ENCODE results near the gene ALCAM.

Gene ALCAM

GRCh38 chr3:105496343-105496742 is 129.6 kb downstream of the ALCAM start:
- H3K4me3 ChIP-seq (ENCODE audit: low read length), result no peak overlapping the region
- no peak for TF ChIP-seq CTCF (IDR thresholded peaks at IDR 0.05; ENCODE audit: insufficient read depth, low read depth, low read length, missing control alignments)
- DNase-seq (ENCODE audit: low read depth), result no peak

- no peak for TF ChIP-seq CTCF (IDR thresholded peaks at IDR 0.05; ENCODE audit: insufficient read depth, low read depth, low read length, missing control alignments)
- no peak for DNase-seq (ENCODE audit: low read depth)
- no peak overlapping the region for H3K4me3 ChIP-seq (ENCODE audit: low read length)
These were observed 130.7 kb downstream of the ALCAM start for GRCh38 chr3:105497386-105497785.

- no peak for TF ChIP-seq CTCF (IDR thresholded peaks at IDR 0.05; ENCODE audit: insufficient read depth, low read depth, low read length, missing control alignments)
- DNase-seq (ENCODE audit: low read depth), result no peak
- H3K4me3 ChIP-seq (ENCODE audit: low read length), result no peak overlapping the region
These were observed 133.3 kb downstream of the ALCAM start for GRCh38 chr3:105499961-105500360.

- no peak overlapping the region for H3K4me3 ChIP-seq (ENCODE audit: low read length)
- no peak for TF ChIP-seq CTCF (IDR thresholded peaks at IDR 0.05; ENCODE audit: insufficient read depth, low read depth, low read length, missing control alignments)
- DNase-seq (ENCODE audit: low read depth), result no peak
These were observed 135.6 kb downstream of the ALCAM start for GRCh38 chr3:105502333-105502732.

GRCh38 chr3:105503191-105503593 is 136.5 kb downstream of the ALCAM start:
- no peak overlapping the region for H3K4me3 ChIP-seq (ENCODE audit: low read length)
- no peak for DNase-seq (ENCODE audit: low read depth)
- no peak for TF ChIP-seq CTCF (IDR thresholded peaks at IDR 0.05; ENCODE audit: insufficient read depth, low read depth, low read length, missing control alignments)

GRCh38 chr3:105504440-105504951 is 137.8 kb downstream of the ALCAM start:
- no peak overlapping the region for H3K4me3 ChIP-seq (ENCODE audit: low read length)
- DNase-seq (ENCODE audit: low read depth), result no peak
- TF ChIP-seq CTCF (IDR thresholded peaks at IDR 0.05; ENCODE audit: insufficient read depth, low read depth, low read length, missing control alignments), result no peak

- no peak for DNase-seq (ENCODE audit: low read depth)
- no peak for TF ChIP-seq CTCF (IDR thresholded peaks at IDR 0.05; ENCODE audit: insufficient read depth, low read depth, low read length, missing control alignments)
- H3K4me3 ChIP-seq (ENCODE audit: low read length), result no peak overlapping the region
These were observed 138.5 kb downstream of the ALCAM start for GRCh38 chr3:105505170-105505569.

Measured in epithelial cell of esophagus (primary cell).